Naive thymus-derived CD8-positive, alpha-beta T cell (primary cell): ENCODE measurements around the gene ABCA2. TPM values are rescaled to one million over a fixed set of nuclear protein-coding genes. Genes with fewer than 3 reads are reported as not detected.

ENCODE experiments used
- ATAC-seq, 2 donors: fragments of 150-1000 bp; cut with Tn5 transposase in 1 of 2; sonication (Bioruptor Pico), chemical (Tn5 transposase) in 1 of 2; 1 replicate in 1 of 2; 2 replicates in 1 of 2; pipeline ENCODE4 v1.10.0; 2021; ENCODE audit warnings: mild to moderate bottlenecking in 2 of 2, moderate library complexity in 2 of 2
- POLR2A ChIA-PET: fragments of 350-600 bp; sonication (Branson Sonifier 250); formaldehyde crosslinking; loops from one replicate; lab custom pipeline; 2021; ENCODE audit warnings: antibody characterized with exemption; lab: Charles Lee
- DNase-seq, 10 donors: peaks; one replicate each; pipeline versions ENCODE4 v3.0.0 to v3.0.0-alpha.2; 2020 to 2022
- H3K27ac Mint-ChIP-seq, 10 donors: one replicate each; pipeline ENCODE4 v1.8.0; 2020 to 2022; ENCODE audit warnings: mild to moderate bottlenecking in 10 of 10, mixed read lengths in 10 of 10, moderate library complexity in 4 of 10, inconsistent platforms in 1 of 10
- H3K27me3 Mint-ChIP-seq, 5 donors: one replicate each; pipeline ENCODE4 v1.8.0; 2021 to 2022; ENCODE audit warnings: mixed read lengths in 5 of 5
- H3K36me3 Mint-ChIP-seq, 3 donors: one replicate each; pipeline ENCODE4 v1.8.0; 2020 to 2022; ENCODE audit warnings: mixed read lengths in 3 of 3, mild to moderate bottlenecking in 2 of 3, inconsistent platforms in 1 of 3
- H3K4me1 Mint-ChIP-seq, 4 donors: one replicate each; pipeline ENCODE4 v1.8.0; 2021 to 2022; ENCODE audit warnings: mixed read lengths in 4 of 4
- H3K4me3 Mint-ChIP-seq, 10 donors: one replicate each; pipeline ENCODE4 v1.8.0; 2020 to 2022; ENCODE audit warnings: mild to moderate bottlenecking in 10 of 10, mixed read lengths in 10 of 10, moderate library complexity in 6 of 10, inconsistent platforms in 1 of 10
- H3K9me3 Mint-ChIP-seq, 9 donors: one replicate each; pipeline ENCODE4 v1.8.0; 2020 to 2022; ENCODE audit warnings: mixed read lengths in 9 of 9, mild to moderate bottlenecking in 3 of 9, inconsistent platforms in 1 of 9, moderate library complexity in 1 of 9
- polyA plus RNA-seq, 3 donors: library from polyadenylated mRNA; unstranded; fragments of 300-500 nt; fragmentation: Illumina TruSeq; gene quantifications; one replicate each; pipeline ENCODE4 v1.2.3, GENCODE V29; 2021
- total RNA-seq, 8 experiments: library from RNA in 2 of 8; stranded (reverse) in 2 of 8; gene quantifications; one replicate each; pipeline ENCODE4 v1.2.3 and lab custom pipeline; 2021 to 2026

ABCA2 gene
- total and polyA plus RNA-seq, 5 experiments from 2014 or later = 3.9 to 41.5 (median 9.4) TPM

DNA sequence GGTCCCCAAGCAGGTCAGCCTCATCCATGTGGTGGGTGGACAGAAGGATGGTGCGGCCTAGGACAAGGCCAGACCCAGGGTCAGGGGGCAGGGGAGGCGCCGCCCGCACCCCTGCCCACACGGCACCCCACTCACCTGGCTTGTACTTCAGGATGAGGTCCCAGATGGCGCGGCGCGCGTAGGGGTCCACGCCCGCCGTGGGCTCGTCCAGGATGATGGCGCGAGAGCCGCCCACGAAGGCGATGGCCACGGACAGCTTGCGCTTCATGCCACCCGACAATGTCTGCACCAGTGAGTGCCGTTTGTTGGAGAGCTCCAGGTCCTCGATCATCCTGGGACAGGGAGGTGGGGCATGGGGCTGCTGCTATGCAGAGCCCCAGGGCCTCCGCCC, 12.5 kb downstream of the ABCA2 start:
- ATAC-seq = no peak
- H3K4me1 Mint-ChIP-seq = peaks cover 0 to 6% (median 2%) of the 10 kb centered on the region in 4 donors
- H3K4me3 Mint-ChIP-seq = no peak overlapping the region
- no peaks in the 10 kb centered on the region for H3K9me3 Mint-ChIP-seq
- POLR2A ChIA-PET = interaction anchor here (1.8 kb wide), 1 partner anchor 9 kb away, joined by 7 read pairs; no protein-coding TSS in a partner anchor
- DNase-seq = no peak
- no peak overlapping the region for H3K27ac Mint-ChIP-seq
- no peaks in the 10 kb centered on the region for H3K27me3 Mint-ChIP-seq
- peaks cover 0 to 21% (median 0%) of the 10 kb centered on the region in 3 donors for H3K36me3 Mint-ChIP-seq

- no peak overlapping the region for H3K4me3 Mint-ChIP-seq
- POLR2A ChIA-PET = interaction anchor here (0.6 to 1.8 kb wide), 2 partner anchors 10 to 331 kb away, joined by 4 to 7 read pairs; no protein-coding TSS in a partner anchor
- peaks cover 0 to 5% (median 2%) of the 10 kb centered on the region in 4 donors for H3K4me1 Mint-ChIP-seq
- no peaks in the 10 kb centered on the region for H3K27me3 Mint-ChIP-seq
- H3K9me3 Mint-ChIP-seq = no peaks in the 10 kb centered on the region
- H3K27ac Mint-ChIP-seq = no peak overlapping the region
- ATAC-seq (no peak), DNase-seq (no peak)
- peaks cover 0 to 19% (median 0%) of the 10 kb centered on the region in 3 donors for H3K36me3 Mint-ChIP-seq
Observed at GRCh38 chr9:137014776-137015539, 13.1 kb downstream of the ABCA2 start.

- no peaks in the 10 kb centered on the region for H3K9me3 Mint-ChIP-seq
- POLR2A ChIA-PET = interaction anchor here (0.6 to 1.8 kb wide), 2 partner anchors 11 to 332 kb away, joined by 4 to 7 read pairs; no protein-coding TSS in a partner anchor
- ATAC-seq (no peak), DNase-seq (no peak)
- H3K4me3 Mint-ChIP-seq = no peak overlapping the region
- peak overlapping the region in 1 of 10 donors; percentile 40 for H3K27ac Mint-ChIP-seq
- peaks cover 0 to 2% (median 0%) of the 10 kb centered on the region in 4 donors for H3K4me1 Mint-ChIP-seq
- peaks cover 0 to 23% (median 0%) of the 10 kb centered on the region in 3 donors for H3K36me3 Mint-ChIP-seq
- H3K27me3 Mint-ChIP-seq = no peaks in the 10 kb centered on the region
Observed at GRCh38 chr9:137014166-137014565, 13.9 kb downstream of the ABCA2 start.

DNA sequence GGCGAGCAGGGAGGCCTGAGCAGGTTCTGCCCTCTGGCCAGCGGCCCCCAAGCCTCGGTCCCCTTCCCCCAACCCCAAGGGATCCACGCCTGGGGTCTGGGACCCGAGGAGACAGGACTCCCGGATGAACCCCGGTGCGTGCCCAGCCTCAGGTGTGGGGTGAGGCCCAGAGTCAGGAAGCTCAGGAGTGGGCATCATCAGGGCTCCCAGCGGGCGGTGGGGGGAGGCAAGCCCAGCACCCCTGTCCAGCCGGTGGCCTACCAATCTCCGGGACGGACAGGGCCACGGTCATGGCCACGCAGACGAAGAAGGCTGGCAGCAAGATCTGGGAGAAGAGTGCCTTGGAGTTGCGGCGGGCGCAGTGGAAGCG, 14.5 kb downstream of the ABCA2 start:
- no peaks in the 10 kb centered on the region for H3K27me3 Mint-ChIP-seq
- no peak for DNase-seq
- peaks cover 0 to 23% (median 0%) of the 10 kb centered on the region in 3 donors for H3K36me3 Mint-ChIP-seq
- no peak overlapping the region for H3K27ac Mint-ChIP-seq
- POLR2A ChIA-PET = interaction anchor here (1.8 kb wide), 1 partner anchor 11 kb away, joined by 7 read pairs; no protein-coding TSS in a partner anchor
- no peak for ATAC-seq
- H3K4me3 Mint-ChIP-seq = no peak overlapping the region
- H3K9me3 Mint-ChIP-seq = no peaks in the 10 kb centered on the region
- peaks cover 0 to under 1% (median 0%) of the 10 kb centered on the region in 4 donors for H3K4me1 Mint-ChIP-seq

DNA sequence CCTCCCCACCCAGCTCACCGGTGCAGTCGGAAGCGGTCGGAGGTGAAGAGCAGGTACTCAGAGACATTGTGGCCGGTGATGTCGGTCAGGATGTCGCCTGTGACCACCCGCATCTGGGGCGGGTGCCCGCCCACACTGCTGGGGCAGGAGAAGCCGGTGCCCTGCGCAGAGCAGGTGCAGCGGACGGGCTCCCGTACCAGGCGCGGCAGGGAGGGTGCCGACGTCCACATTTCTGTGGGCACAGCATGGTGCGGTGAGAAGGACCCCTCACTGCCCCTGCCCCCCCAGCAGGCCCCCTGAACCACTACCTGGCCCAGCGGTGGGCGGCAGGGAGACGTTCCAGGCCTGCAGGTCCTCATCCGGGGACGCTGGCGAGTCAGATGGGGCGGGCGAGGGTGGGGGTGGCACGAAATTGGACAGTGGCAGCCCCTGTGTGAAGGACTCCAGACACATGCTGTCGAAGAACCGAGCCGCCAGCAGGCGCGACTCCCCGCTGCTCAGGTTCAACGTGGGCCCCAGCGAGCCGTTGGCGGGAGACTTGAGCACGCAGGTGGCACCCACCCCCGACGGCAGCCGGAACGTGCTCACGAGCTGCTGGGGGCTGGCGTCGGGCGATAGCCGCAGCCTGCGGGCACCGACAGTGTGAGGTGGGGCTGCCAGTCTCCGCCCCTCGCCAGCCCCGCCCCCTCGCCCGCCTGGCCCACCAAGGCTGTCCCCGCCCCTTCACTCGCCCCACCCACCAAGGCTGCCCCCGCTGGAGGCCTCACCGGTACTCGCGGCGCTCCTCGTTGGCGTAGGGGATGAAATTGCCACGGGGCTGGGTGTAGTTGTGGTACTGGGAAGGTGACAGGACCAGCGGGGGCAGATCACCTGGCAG, 15.1 kb downstream of the ABCA2 start:
- ATAC-seq (no peak), DNase-seq (no peak)
- no peak overlapping the region for H3K27ac Mint-ChIP-seq
- no peaks in the 10 kb centered on the region for H3K9me3 Mint-ChIP-seq
- POLR2A ChIA-PET = no interaction called here
- H3K36me3 Mint-ChIP-seq = peaks cover 0 to 20% (median 0%) of the 10 kb centered on the region in 3 donors
- H3K4me1 Mint-ChIP-seq = no peaks in the 10 kb centered on the region
- H3K4me3 Mint-ChIP-seq = no peak overlapping the region
- no peaks in the 10 kb centered on the region for H3K27me3 Mint-ChIP-seq

- POLR2A ChIA-PET = no interaction called here
- Mint-ChIP-seq H3K27ac (no peak overlapping the region), H3K9me3 (no peaks in the 10 kb centered on the region), H3K4me1 (no peaks in the 10 kb centered on the region), H3K4me3 (no peak overlapping the region), H3K27me3 (no peaks in the 10 kb centered on the region), H3K36me3 (peaks cover 0 to 20% (median 0%) of the 10 kb centered on the region in 3 donors)
- DNase-seq (no peak), ATAC-seq (no peak)
Observed at GRCh38 chr9:137011907-137012675, 15.9 kb downstream of the ABCA2 start.

GRCh38 chr9:137011156-137011555, 16.9 kb downstream of the ABCA2 start:
- DNase-seq (no peak), ATAC-seq (no peak)
- H3K9me3 Mint-ChIP-seq = no peaks in the 10 kb centered on the region
- POLR2A ChIA-PET = no interaction called here
- peaks cover 0 to 1% (median under 1%) of the 10 kb centered on the region in 4 donors for H3K4me1 Mint-ChIP-seq
- no peak overlapping the region for H3K4me3 Mint-ChIP-seq
- H3K36me3 Mint-ChIP-seq = peaks cover 0 to 16% (median 0%) of the 10 kb centered on the region in 3 donors
- no peaks in the 10 kb centered on the region for H3K27me3 Mint-ChIP-seq
- H3K27ac Mint-ChIP-seq = no peak overlapping the region

DNA sequence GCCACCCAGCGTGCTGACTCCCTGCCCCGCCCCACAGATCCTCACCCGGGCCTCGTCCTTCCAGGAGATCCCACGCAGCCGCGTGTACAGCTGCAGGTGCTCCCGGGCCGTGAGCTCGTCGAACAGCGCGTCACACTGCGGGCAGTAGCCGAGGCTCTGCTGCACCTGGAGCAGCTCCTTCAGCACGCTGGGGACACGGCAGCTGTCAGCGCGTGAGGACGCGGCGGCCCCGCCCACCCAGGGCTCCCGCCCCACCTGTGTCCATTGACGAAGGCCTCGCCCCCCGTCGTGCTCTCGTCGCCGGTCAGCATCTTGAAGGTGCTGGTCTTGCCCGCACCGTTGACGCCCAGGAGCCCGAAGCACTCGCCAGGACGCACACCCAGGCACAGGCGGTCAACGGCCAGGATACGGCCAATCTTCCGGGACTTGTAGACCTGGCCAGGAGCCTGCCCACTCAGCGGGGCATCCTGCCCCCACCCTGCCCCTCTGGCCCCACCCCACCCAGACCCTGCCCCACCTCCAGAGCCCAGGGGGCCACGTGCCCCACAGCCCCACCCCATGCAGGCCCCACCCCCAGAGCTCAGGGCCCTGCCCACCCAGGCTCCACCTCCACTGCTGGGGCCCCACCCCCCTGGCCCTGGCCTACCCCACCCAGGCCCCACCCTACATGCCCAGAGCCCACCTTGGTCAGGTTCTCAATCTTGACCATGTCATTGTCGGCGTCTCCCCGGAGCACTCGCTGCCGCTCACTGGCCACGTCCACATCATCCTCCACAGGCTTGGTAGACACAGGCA, 17.9 kb downstream of the ABCA2 start:
- Mint-ChIP-seq H3K4me3 (no peak overlapping the region), H3K9me3 (no peaks in the 10 kb centered on the region), H3K4me1 (peaks cover 0 to 3% (median 2%) of the 10 kb centered on the region in 4 donors), H3K27me3 (no peaks in the 10 kb centered on the region), H3K27ac (no peak overlapping the region), H3K36me3 (peaks cover 0 to 16% (median 0%) of the 10 kb centered on the region in 3 donors)
- ATAC-seq (no peak), DNase-seq (no peak)
- POLR2A ChIA-PET = interaction anchor here (1.2 kb wide), 1 partner anchor 14 kb away, joined by 5 read pairs; the partner anchor contains the start of gene CLIC3

DNA sequence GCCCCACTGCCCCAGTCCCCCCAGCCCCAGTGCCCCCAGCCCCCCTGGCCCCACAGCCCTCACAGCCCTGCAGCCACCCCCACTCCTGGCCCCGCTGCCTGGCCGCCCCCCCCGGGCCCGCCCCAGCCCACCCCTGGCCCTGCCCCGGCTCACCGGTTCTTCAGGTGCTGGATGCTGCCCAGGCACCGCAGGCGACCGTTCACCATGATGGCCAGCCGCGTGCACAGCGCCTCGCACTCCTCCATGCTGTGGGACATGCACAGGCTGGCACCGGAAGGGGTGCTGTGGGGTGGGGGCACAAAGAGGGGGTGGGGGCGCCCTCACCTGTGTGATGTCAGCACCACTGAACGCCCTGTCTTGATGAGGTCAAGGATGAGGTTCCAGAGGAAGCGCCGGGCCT, 18.8 kb downstream of the ABCA2 start:
- POLR2A ChIA-PET = interaction anchor here (1.2 kb wide), 1 partner anchor 13 kb away, joined by 5 read pairs; the partner anchor contains the start of gene CLIC3
- Mint-ChIP-seq H3K27ac (no peak overlapping the region), H3K36me3 (peaks cover 0 to 14% (median 0%) of the 10 kb centered on the region in 3 donors), H3K4me1 (peaks cover 5 to 7% (median 6%) of the 10 kb centered on the region in 4 donors), H3K27me3 (no peaks in the 10 kb centered on the region), H3K9me3 (no peaks in the 10 kb centered on the region), H3K4me3 (no peak overlapping the region)
- no peak for ATAC-seq
- no peak for DNase-seq

GRCh38 chr9:137008312-137008711, 19.7 kb downstream of the ABCA2 start:
- Mint-ChIP-seq H3K36me3 (peaks cover 0 to 14% (median 0%) of the 10 kb centered on the region in 3 donors), H3K4me3 (no peak overlapping the region), H3K27me3 (no peaks in the 10 kb centered on the region), H3K9me3 (no peaks in the 10 kb centered on the region), H3K4me1 (peaks cover 5 to 7% (median 6%) of the 10 kb centered on the region in 4 donors), H3K27ac (no peak overlapping the region)
- POLR2A ChIA-PET = interaction anchor here (1.1 kb wide), 1 partner anchor 12 kb away, joined by 4 read pairs; the partner anchor contains the start of gene CLIC3
- ATAC-seq (no peak), DNase-seq (no peak)

DNA sequence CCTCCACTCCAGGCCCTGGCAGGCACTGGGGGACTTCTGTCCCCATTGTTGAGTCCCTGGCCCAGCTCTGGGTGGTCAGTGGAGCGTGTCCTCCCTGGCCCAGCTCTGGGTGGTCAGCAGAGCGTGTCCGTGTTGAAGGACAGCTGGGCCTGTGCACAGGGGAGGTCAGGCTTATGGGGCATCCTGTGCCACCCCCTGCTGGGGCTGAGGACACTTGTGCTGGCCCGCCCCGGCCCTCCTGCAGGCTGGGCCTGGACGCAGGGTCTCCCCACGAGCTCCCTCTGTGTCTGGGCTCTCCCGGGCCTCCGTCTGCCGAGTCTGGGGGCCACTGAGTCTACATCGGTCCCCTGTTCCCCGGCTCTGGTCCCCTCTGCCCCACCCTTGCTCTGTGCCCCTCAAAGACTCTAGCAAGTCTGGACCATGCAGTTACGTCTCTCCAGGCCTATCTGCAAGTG, 20.2 kb downstream of the ABCA2 start:
- Mint-ChIP-seq H3K27ac (no peak overlapping the region), H3K27me3 (no peaks in the 10 kb centered on the region), H3K9me3 (no peaks in the 10 kb centered on the region), H3K36me3 (peaks cover 0 to 14% (median 0%) of the 10 kb centered on the region in 3 donors), H3K4me3 (no peak overlapping the region), H3K4me1 (peaks cover 5 to 7% (median 6%) of the 10 kb centered on the region in 4 donors)
- DNase-seq (no peak), ATAC-seq (no peak)
- POLR2A ChIA-PET = interaction anchor here (1.1 kb wide), 1 partner anchor 11 kb away, joined by 4 read pairs; the partner anchor contains the start of gene CLIC3
